DND-41 (cell line): Measurements from ENCODE around the gene EFNA2.

Experiments used
- ATAC-seq: fragments of 200-7000 bp; cut with Tn5 transposase; 3 replicates; pipeline ENCODE4 v1.9.1; 2021; ENCODE audit warnings: low read depth; ENCODE audit not compliant: insufficient read depth
- DNase-seq: peaks from one replicate; pipeline ENCODE4 v3.0.0-alpha.2; 2020
- H2AFZ ChIP-seq: 2 replicates; pipeline ENCODE4 v1.6.0; 2012; ENCODE audit warnings: low read depth, low read length
- H3K27ac ChIP-seq: 2 replicates; pipeline ENCODE4 v1.5.1; 2012; ENCODE audit warnings: low read length, inconsistent platforms
- H3K27me3 ChIP-seq: fragments of 200-600 bp; sonication (generic); 2 replicates; pipeline ENCODE4 v1.6.0; 2012; ENCODE audit warnings: low read length, mild to moderate bottlenecking, inconsistent platforms; ENCODE audit not compliant: insufficient read depth, poor library complexity
- H3K36me3 ChIP-seq: 2 replicates; pipeline ENCODE4 v1.5.1; 2012; ENCODE audit warnings: low read length, inconsistent platforms; ENCODE audit not compliant: insufficient read depth
- H3K4me1 ChIP-seq: 2 replicates; pipeline ENCODE4 v1.5.1; 2012; ENCODE audit warnings: mild to moderate bottlenecking, low read length; ENCODE audit not compliant: insufficient read depth
- H3K4me2 ChIP-seq: 2 replicates; pipeline ENCODE4 v1.6.0; 2012; ENCODE audit warnings: mild to moderate bottlenecking, moderate library complexity, low read length, inconsistent platforms; ENCODE audit not compliant: insufficient read depth
- H3K4me3 ChIP-seq, 2 experiments: fragments of 200-600 bp in 1 of 2; shearing (Covaris generic) in 1 of 2; 2 replicates each; pipeline ENCODE4 v1.5.1; 2012 to 2016; ENCODE audit warnings: inconsistent platforms in 2 of 2, low read length in 2 of 2, mild to moderate bottlenecking in 2 of 2, low read depth in 1 of 2, moderate library complexity in 1 of 2
- H3K79me2 ChIP-seq: 2 replicates; pipeline ENCODE4 v1.6.0; 2012; ENCODE audit warnings: low read length, inconsistent platforms; ENCODE audit not compliant: insufficient read depth
- H3K9ac ChIP-seq: 2 replicates; pipeline ENCODE4 v1.6.0; 2012; ENCODE audit warnings: low read depth, mild to moderate bottlenecking, inconsistent platforms, low read length, moderate library complexity
- H3K9me3 ChIP-seq: 2 replicates; pipeline ENCODE4 v1.5.1; 2012; ENCODE audit warnings: low read length, moderate library complexity, mild to moderate bottlenecking, inconsistent platforms; ENCODE audit not compliant: insufficient read depth, severe bottlenecking
- H4K20me1 ChIP-seq: 2 replicates; pipeline ENCODE4 v1.6.0; 2012; ENCODE audit warnings: low read length; ENCODE audit not compliant: insufficient read depth
- CTCF ChIP-seq: IDR thresholded peaks from 2 replicates; pipeline ENCODE4 v1.5.1; 2012; ENCODE audit warnings: borderline replicate concordance, low read length, moderate library complexity, mild to moderate bottlenecking; ENCODE audit not compliant: poor library complexity, severe bottlenecking; ENCODE audit errors: extremely low read depth
- EZH2 ChIP-seq: IDR thresholded peaks from 3 replicates; pipeline ENCODE4 v1.6.1; 2012; ENCODE audit warnings: borderline replicate concordance, low read depth, mild to moderate bottlenecking, moderate library complexity, low read length, inconsistent platforms; ENCODE audit not compliant: severe bottlenecking

Gene EFNA2

GRCh38 chr19:1239796-1240737 is 45.6 kb upstream of the EFNA2 start:
- Histone ChIP-seq H3K79me2 (peaks cover 34% of the 10 kb centered on the region), H4K20me1 (peaks cover 20% of the 10 kb centered on the region), H3K27me3 (peaks cover 6% of the 10 kb centered on the region), H3K27ac (peak overlapping the region; percentile 21), H3K4me2 (peak overlapping the region; percentile 96), H3K4me1 (peaks cover 67% of the 10 kb centered on the region), H2AFZ (peak overlapping the region; percentile 67), H3K9ac (peak overlapping the region; percentile 55), H3K9me3 (no peaks in the 10 kb centered on the region), H3K36me3 (peaks cover 13% of the 10 kb centered on the region; the same call in 1 of the 2 replicates), H3K4me3 (peak overlapping the region in 1 of 2 experiments; percentile 55; a peak in 3 of 4 replicates)
- TF ChIP-seq EZH2, result no peak
- TF ChIP-seq CTCF, result peak; percentile 95
- peak; percentile 62 for ATAC-seq
- peak; percentile 93 for DNase-seq

- ATAC-seq (no peak), DNase-seq (no peak)
- no peak for TF ChIP-seq CTCF
- Histone ChIP-seq H3K4me3 (peak overlapping the region; percentile 80 to 99; a peak in 3 of 4 replicates), H2AFZ (peak overlapping the region; percentile 76), H3K4me2 (peak overlapping the region; percentile 96), H3K9ac (peak overlapping the region; percentile 94), H3K36me3 (peaks cover 15% of the 10 kb centered on the region; the same call in 1 of the 2 replicates), H3K27ac (peak overlapping the region; percentile 68), H4K20me1 (peaks cover 20% of the 10 kb centered on the region), H3K27me3 (peaks cover 6% of the 10 kb centered on the region), H3K4me1 (peaks cover 68% of the 10 kb centered on the region), H3K9me3 (no peaks in the 10 kb centered on the region), H3K79me2 (peaks cover 34% of the 10 kb centered on the region)
Measured at GRCh38 chr19:1240925-1241324, 44.7 kb upstream of the EFNA2 start.

- peak within 1 kb of the TSS; percentile 94 for H3K9ac ChIP-seq
- peak within 1 kb of the TSS; percentile 76 for H2AFZ ChIP-seq
- H3K79me2 ChIP-seq, result peaks cover 34% of the 10 kb centered on the region
- H3K9me3 ChIP-seq, result no peaks in the 10 kb centered on the region
- TF ChIP-seq EZH2 (no peak), CTCF (no peak)
- H3K27me3 ChIP-seq, result peaks cover 6% of the 10 kb centered on the region
- peaks cover 20% of the 10 kb centered on the region for H4K20me1 ChIP-seq
- peak within 1 kb of the TSS; percentile 80 to 99 for H3K4me3 ChIP-seq
- H3K36me3 ChIP-seq, result peaks cover 15% of the 10 kb centered on the region; the same call in 1 of the 2 replicates
- DNase-seq, result peak; percentile 92
- ATAC-seq, result peak; percentile 73
- peaks cover 68% of the 10 kb centered on the region for H3K4me1 ChIP-seq
- H3K27ac ChIP-seq, result peak within 1 kb of the TSS; percentile 68
- H3K4me2 ChIP-seq, result peak within 1 kb of the TSS; percentile 96
Measured at GRCh38 chr19:1241417-1242095, 44.1 kb upstream of the EFNA2 start, which contains the start of gene ATP5F1D. TSS of gene ATP5F1D (plus strand) at chr19:1241751. CDS start at chr19:1241851, 100 bp downstream.
